Smooth muscle cell of bladder (primary cell): Measurements from ENCODE around the gene DMBX1. TPM values are rescaled to one million over a fixed set of nuclear protein-coding genes. Genes with fewer than 3 reads are reported as not detected.

Source experiments
- total RNA-seq: library from RNA; depleted of rRNA; stranded (reverse); fragments of >200 nt; gene quantifications from 2 replicates; pipeline ENCODE4 v1.2.3, GENCODE V29; 2014

DMBX1 gene
- total RNA-seq = not detected in 2 replicates

DNA sequence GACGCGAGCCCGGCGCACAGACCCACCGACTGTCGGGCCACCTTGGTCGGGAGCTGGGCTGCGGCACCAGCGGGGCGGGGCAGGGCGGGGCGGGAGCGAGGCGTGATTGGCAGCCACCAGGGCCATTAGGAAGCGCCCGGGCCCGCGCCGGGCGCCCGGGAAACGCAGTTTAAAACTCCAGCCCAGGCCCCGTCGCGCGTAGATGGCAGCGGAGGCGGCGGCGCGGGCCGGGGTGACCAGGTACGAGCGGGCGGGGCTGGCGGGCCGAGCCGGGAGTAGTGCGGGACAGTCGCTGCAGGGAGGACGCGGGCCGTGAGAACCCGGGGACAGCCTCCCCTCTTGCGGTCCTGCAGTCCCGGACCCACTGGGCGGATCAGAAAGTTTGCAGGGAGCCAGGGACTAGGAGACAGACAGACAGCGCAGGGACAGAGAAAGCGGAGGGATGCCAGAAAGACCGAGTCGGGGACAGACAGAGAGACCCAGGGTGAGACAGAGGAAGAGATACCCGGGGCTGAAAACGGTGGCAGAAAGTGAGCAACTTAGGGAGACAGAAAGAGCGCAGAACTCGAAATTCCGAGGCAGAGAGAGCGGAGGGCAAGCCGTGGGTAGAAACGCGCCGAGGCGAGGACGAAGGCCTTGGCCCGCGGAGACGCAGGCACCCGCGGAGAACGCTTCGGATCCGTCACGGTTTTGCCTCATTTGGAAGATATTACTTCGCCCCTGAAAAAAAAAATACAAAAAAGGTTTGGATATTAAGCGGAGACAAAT lies at the start of gene DMBX1:
Gene DMBX1, plus strand, starts transcription at position 199 of the 768 bp plus-strand sequence. CDS start 17,175 bp downstream, outside the sequence.

Other genes with a start within 250 kb of the DMBX1 start
- 0.37 and 0.43 TPM in 2 replicates for gene RAD54L, start 242.1 kb upstream of the DMBX1 start, total RNA-seq
- 73.8 and 94.9 TPM in 2 replicates for gene LRRC41, start 186.2 kb upstream of the DMBX1 start, total RNA-seq
- gene UQCRH, start 186.1 kb upstream of the DMBX1 start, total RNA-seq = 491 and 862 TPM in 2 replicates
- gene NSUN4, start 149.0 kb upstream of the DMBX1 start, total RNA-seq = 14.1 and 17.9 TPM in 2 replicates
- 0.43 and 1.8 TPM in 2 replicates for gene FAAH, start 95.5 kb upstream of the DMBX1 start, total RNA-seq
- not detected in 2 replicates for gene KNCN, start 61.8 kb downstream of the DMBX1 start, total RNA-seq
- gene MKNK1, start 114.4 kb downstream of the DMBX1 start, total RNA-seq = 15.1 and 21.5 TPM in 2 replicates
- 9.0 and 11.3 TPM in 2 replicates for gene MOB3C, start 127.0 kb downstream of the DMBX1 start, total RNA-seq
- 44.4 and 48.8 TPM in 2 replicates for gene ATPAF1, start 178.5 kb downstream of the DMBX1 start, total RNA-seq
- not detected in 2 replicates for gene TEX38, start 182.0 kb downstream of the DMBX1 start, total RNA-seq
- gene EFCAB14, start 229.3 kb downstream of the DMBX1 start, total RNA-seq = 22.3 and 27.5 TPM in 2 replicates